GM21528 (cell line): ENCODE measurements around the gene DHRSX.
"Not testable (repeated sequence)": the region's sequence is repeated elsewhere in the genome, so short reads cannot be mapped to it uniquely, and the experiment has no call there.

Source experiments
- ATAC-seq: cut with Tn5 transposase; IDR thresholded peaks from one replicate; pipeline ENCODE4 v1.9.1; 2021; ENCODE audit warnings: mild to moderate bottlenecking, moderate library complexity; ENCODE audit not compliant: unreplicated experiment, low FRiP score

DHRSX gene

DNA sequence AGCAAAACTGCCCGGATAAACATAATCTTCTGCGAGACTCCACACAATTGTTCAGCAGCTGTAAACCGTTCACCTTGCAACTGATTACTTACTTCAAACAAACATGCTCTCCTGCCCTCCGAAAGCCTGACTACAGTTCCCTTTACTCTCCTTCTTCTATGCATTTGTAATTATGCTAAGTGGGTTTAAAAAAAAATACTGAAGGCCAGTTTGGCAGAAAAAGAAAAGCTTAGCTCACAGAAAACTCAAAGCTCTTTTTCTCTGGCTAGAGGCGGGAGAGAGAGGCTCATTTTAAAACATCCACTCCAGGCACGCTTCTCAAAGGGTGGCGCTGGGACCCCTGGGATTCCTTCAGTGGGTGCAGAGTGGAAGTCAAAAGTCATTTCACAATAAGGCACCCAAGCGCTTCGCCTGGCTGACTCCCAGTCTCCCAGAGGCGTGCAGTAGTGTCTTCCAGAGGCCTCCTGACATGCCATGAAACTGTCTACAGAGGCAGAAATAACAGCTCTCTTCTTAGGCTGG lies 1.9 kb downstream of the DHRSX start:
- ATAC-seq, result no peak

DNA sequence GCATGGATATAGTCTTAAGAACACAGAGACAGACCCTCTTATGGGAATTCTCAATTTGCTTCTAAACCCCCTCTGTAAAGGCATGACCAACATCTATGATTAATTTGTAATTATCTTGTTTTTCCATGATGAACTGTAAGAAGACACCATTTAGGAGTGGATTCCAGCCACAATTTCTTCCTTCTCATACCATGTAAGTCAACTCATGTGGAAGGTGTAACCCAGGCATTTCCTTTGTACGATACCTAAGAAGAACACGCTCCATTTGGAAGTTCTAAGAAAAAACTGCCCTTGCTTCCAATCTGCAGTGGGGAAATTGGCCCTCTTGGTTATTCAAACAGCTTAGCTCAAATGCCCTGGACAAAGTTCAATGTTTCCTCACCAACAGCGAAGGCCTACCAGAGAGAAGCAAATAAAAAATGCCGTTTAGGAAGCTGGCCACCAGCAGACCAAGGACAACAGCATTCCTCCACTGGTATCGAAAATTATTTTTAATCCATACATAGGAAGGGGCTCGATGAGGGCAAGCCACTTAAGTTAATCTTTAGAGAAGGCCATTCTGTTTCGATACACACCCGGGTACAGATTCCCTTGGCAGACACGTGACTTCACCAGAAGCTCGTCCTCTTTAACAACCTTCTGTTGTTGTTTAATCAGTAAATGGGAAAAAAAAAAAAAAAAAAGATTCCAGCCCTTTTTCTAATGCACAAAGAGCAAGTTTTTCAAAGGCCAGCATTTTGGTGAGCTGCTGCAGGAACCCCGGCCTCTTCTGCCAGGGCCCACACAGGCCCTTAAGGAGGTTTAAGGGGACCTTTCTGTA lies 2.6 kb downstream of the DHRSX start:
- ATAC-seq, result no peak

DNA sequence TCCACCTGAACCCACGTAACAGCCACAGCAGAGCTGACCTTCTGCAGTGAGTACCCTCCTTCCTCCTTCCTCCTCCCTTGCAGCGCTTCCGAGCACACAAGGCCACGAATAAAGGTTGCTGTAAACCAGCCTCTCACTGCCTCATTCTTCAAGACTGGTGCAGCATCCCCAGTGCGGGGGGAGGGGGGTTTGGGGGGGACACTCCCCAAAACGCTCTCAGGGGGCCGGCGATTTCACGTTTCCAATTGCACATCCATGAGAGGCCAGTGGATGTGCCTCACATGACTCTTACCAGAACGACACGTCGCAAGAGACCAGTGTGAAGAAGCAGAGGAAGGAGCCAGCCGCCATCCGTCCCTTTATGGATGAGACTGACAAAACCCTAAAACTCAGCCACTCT lies 5.2 kb downstream of the DHRSX start:
- no peak for ATAC-seq

DNA sequence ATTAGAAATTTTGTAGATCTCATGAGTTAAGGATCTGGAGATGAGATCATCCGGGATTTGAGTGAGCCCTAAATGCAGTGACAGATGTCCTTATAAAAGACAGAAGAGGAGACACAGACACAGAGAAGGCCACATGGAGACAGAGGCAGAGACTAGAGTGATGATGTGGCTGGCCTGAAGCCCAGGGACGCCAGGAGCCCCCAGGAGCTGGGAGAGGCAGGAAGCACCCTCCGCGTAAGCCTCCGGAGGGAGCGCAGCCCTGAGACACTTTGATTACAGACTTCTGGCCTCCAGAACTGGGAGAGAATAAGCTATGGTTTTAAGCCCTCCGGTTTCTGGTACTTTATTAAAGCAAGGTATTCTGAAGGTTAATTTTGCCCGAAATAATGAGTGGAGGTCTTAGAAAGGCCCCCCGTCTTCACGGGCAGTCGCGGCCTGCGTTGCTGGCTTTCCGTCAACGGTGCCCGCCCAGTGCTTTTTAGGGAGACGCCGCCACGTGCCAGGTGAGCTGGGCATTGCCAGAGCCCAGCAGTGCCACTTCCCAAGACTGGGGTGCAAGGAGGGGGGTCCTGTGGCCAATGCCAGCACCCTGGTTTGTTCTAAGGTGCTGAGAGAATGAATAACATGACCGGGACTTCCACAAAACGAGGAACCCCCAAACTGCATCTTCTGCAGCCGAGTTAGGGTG lies 8.1 kb downstream of the DHRSX start:
- no peak for ATAC-seq

DNA sequence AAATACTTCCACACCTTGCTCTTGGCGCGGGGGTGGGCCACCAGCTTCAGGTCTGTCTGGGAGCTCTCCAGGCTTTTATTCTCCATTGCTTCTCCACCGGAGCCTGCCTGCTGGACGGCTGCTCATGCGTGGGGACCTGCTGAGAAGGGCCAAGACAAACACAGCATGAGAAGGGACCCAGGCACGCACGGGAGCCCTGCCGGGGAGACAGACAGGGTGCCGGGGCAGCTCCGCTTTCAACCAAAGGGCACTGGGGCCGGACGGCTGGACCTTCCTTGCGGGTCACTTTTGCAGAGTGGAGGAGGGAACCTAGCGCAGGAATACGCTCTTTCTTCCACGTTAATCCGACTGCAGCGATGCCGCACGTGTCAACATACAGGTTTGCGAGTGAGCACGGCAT lies 10.1 kb downstream of the DHRSX start:
- ATAC-seq, result no peak

DNA sequence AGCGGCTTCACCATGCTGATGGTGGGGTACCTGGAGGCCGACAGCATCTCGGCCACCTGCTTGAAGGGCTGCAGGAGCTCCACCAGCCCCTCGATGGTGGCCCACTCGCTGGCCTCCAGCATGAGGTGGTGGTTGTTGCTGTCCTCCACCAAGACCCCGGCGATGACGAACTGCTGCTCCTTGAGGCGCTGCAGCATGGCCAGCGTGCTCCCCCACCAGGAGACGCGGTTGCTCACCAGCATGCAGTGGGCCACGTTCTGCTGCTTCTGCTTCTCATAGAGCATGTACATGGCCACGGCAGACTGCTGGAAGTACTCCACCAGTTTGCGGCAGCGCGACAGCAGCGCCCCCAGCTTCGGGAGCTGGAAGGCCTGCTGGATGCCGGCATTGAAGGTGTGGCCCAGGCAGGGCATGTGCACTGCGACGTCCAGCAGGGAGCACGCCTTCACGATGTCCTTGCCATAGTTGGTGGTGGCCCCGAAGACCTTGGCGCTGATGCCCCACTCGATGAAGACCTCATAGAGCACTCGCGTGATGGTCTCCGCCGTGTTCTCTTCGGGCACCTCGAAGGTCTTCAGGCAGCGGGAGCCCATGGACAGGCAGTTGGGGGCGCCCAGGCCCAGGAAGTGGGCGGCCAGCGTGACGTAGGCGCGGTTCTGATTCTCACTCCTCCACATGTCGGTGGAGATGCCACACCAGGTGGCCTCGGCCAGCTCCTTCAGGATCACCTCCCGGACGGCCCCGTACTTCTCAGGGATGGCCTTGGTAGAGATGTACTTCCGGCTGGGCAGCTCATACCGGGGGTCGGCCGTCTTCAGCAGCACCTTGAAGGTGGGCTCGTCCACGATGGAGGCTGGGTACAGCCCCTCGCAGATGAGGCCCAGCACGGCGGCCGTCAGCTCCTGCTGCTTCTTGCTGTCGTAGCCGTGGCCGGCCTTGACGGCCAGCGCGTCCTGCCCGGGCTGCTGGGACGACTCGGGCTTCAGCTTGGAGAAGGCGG lies 11.0 kb downstream of the DHRSX start:
- no peak for ATAC-seq

DNA sequence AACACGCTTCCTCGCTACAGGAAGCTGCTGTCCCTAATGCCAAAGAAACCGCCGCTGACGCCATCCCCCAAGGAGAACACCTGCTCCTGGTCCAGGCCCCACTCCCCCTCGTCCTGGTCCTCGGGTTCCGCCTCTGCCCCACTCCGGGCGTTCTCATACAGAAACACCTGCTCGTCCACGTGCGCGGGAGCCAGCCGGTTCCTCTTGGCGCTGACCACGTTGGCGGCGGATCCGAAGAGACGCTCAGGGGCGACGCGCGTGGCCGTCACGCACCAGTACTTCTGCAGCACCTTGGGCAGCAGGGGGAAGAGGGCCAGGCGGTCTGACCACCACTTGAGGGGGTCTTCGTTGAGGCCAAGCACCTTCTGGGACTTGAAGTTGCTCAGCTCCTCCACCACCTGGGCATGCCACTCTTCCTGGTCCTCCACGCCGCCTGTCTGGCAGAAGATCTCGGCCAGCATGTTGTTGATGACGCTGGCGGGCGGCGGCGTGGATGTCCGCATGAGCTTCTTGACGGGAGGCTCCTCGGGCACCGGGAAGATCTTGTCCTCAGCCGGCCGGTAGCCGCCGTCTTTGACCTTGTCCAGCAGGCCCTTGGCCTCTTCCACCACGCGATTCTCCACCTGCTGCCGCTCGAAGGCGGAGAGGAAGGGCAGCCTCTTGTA lies 12.0 kb downstream of the DHRSX start:
- no peak for ATAC-seq

DNA sequence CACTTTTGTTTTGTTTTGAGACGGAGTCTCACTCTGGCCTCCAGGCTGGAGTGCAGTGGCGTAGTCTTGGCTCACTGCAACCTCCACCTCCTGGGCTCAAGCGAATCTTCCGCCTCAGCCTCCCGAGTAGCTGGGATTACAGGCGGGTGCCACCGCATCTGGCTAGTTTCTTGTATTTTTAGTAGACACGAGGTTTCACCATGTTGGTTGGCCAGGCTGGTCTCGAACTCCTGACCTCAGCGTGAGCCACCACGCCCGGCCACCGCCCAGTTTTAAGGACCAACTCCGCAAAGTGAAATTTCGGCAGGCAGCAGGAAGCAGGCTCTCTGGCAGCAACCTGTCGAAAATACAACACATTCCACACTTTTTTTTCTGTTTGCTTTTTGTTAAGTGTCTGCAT lies 13.4 kb downstream of the DHRSX start:
- no peak for ATAC-seq

DNA sequence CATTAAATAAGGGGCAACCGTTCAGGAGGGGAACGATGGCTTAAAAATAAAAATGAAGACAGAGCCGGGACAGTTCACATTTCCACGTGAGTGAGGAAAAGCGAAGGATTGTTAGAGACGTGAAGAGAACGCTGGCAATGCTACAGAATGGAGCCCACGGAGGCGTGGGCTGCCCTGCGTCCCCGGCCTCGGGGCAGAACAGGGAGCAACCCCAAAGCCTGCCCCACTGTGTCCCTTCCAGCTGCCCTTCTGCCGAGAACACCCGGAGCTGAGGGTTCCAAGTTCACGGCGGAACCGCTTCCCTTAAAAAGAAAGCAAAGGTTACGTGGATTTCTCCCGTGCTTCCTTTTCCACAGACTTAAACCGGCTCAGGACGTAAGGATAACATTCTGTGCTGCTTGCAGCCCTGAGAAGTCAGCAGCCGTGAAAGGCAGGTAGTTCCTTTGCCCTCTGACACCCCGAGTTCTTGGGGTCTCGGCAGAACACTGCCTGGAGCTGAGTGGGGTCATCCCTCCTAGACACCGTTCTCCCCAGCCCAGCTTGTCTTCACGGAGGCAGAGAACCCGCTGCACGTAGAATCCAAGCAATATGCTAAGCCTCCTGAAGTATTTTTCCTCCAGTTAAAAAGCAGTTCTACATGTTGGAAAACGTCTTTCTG lies 14.2 kb downstream of the DHRSX start:
- ATAC-seq, result no peak

DNA sequence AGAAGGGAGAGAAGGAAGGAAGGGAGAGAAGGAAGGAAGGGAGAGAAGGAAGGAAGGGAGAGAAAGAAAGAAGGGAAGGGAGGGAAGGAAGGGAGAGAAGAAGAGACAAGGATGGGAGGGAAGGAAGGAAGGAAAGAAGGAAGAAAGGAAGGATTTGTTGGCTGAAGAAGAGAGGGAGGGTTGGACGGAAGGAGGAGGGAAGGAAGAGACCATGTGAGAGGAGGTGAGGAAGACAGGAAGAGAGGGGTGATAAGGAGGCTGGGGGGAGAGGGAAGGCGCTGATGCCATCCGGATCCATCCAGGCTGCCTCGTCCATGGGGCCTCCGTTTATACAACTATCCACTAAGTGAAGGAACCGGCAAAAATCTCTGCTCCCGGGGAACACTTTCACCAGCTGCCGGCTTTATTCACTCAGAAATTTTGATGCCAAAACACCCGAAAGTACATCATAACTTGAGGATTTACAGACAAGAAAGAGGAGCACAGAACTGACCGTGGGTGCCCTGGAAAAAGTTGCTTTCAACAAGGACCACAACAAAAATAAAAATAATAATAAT lies 14.9 kb downstream of the DHRSX start:
- no peak for ATAC-seq

DNA sequence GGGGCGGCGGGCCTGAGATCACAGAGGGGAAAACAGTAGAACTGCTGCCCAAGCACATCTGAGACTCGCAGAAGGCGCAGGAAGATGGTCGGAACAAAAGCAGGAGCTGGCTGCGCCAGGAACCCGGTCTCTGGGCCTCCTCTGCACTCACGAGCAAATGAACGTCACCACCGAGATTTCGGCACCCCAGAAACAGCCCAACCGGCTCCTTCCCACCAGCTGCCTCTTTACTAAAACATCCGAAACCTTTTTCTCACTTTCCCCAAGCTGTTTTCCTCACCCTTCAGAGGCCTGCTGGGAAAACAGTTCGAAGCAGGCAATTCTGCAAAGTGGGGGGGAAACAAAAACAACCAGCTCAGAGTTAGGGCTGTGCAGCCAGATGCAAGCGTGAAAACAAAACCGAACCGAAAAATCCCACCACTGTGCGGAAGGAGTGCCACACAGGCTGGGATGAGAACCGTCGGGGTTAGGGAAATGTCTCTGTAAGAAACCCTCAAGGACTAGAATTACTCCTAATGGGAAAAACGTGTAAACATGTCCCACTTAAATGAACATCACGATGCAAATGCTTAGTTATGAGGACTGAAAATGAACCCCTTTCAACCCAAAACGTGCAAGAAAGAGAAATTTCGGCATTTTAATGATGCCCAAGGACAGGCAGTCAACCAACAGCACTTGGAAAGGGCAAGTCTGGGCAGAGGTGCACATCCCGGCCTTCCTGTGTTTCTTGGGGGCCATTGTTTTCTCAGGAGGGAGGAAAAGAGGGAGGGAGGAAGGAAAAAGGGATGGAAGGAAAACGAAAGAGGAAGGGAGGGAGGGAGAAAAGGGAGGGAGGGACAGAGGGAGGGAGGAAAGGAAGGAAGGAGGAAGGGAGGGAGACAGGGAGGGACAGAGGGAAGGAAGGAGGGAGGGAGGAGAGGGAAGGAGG lies 15.8 kb downstream of the DHRSX start:
- no peak for ATAC-seq

DNA sequence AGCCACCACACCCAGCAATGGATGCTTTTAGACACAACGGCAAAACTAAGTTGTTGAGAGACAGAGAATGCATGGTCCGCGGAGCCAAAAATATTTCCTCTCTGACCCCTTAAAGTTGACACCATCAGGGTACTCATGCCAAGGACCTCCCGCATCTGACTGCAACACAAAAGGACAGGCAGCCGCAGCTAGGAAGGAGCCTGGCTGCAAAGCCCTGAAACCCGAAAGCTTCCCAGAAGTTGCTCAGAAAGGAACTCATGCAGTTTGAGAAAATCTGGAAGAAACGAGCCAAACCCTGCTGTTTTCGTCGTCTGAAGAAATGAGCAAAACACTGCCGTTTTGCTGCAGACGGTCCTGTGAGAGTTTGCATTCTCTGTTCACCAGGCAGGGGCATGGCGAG lies 16.5 kb downstream of the DHRSX start:
- ATAC-seq, result no peak

DNA sequence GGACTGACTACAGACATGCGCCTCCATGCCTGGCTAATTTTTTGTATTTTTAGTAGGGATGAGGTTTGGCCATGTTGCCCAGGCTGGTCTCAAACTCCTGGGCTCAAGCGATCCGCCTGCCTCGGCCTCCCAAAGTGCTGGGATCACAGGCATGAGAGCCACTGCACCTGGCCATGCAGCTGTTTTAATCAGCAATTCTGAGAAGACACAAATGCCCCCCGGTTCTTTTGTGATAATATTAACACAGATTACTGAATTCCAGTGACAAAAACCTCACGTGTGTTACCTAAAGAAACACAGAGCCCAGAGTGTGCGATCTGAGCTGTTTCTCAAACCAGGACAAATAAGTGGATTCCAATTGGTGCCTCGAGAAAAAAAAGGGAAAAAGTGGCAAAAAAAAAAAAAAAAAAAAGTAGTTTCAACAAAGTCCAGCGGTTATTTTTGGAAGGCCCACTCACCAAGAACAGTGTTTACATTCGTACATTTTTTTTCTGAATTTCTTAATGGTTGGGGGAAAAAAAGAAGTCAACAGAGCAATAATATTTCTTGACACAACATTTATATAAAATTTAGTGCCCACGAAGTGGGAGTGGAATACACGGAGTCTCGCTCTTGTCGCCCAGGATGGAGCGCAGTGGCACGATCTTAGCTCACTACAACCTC lies 17.2 kb downstream of the DHRSX start:
- ATAC-seq, result no peak

DNA sequence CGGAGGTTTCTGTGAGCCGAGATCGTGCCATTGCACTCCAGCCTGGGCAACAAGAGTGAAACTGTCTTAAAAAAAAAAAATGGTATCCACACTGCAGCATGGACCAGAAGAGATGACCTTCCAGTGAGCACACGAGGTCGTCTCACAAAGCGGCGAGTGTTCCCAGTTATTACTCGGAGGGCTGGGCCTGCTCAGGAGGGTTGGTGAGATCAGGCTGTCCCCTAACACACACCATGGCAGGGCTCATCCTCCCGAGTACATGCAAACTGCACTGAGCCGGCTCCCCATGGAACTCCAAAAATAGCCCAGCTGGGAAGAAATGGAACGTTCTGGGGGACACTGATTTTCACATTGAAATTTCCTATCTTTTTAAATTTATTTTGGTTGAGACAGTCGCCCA lies 19.2 kb downstream of the DHRSX start:
- not testable (repeated sequence) for ATAC-seq

DNA sequence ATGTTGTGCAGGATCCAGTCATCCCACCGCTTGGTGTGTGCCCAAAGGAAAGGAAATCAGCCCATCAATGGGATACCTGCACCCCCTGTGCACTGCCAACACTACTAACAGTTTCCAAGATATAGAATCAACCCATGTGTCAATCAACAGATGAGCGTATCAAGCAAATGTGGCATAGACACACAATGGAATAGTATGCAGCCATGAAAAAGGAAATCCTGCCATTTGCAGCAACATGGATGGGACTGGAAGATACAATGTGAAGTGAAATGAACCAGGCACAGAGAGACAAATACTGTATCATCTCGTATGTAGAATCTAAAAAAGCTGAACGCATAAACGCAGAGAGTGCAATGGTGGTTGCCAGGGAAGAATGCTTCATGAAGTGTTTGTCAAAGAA lies 20.8 kb downstream of the DHRSX start:
- ATAC-seq, result not testable (repeated sequence)

DNA sequence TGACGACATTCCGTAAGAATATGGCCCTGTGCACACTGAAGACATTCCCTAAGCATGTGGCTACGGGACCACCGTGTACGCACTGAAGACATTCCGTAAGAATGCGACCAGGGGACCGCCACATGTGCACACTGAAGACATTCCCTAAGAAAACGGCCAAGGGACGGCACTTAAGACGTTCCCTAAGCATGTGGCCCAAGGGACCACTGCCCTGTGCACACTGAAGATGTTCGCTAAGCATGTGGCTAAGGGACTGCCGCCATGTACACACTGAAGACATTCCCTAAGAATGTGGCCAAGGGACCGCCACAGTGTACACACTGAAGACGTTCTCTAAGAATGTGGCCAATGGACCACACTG lies 21.4 kb downstream of the DHRSX start:
- no peak for ATAC-seq

DNA sequence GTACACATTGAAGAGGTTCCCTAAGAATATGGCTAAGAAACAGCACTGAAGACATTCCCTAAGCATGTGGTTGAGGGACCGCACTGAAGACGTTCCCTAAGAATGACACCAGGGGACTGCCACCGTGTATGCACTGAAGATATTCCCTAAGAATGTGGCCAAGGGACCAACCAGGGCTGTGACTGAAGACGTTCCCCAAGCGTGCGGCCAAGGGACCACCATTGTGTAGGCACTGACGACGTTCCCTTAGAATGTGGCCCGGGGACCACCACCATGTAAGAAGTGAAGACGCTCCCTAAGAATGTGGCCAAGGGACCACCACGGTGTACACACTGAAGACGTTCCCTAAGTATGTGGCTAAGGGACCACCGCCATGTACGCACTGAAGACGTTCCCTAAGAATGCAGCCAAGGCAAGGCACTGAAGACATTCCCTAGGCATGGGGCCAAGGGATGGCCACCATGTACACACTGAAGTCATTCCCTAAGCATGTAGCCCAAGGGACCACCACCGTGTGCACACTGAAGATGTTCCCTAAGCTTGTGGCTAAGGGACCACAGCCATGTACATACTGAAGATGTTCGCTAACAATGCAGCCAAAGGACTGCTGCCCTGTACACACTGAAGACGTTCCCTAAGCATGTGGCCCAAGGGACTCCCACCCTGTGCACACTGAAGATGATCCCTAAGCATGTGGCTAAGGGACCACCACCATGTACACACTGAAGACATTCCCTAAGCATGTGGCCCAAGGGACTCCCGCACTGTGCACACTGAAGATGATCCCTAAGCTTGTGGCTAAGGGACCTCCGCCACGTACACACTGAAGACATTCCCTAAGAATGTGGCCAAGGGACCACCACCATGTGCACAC lies 22.0 kb downstream of the DHRSX start:
- no peak for ATAC-seq
